ENCODE measurements around the gene NCEH1.

Gene NCEH1

GRCh38 chr3:172709774-172710663 lies 848 bp downstream of the NCEH1 start:
- peak overlapping the region; percentile 86 for H3K9ac ChIP-seq (ENCODE audit: low read depth, low read length, poor library complexity, severe bottlenecking)
- H2AFZ ChIP-seq (ENCODE audit: low read length) = peak overlapping the region; percentile 99
- TF ChIP-seq, protein P1, sequence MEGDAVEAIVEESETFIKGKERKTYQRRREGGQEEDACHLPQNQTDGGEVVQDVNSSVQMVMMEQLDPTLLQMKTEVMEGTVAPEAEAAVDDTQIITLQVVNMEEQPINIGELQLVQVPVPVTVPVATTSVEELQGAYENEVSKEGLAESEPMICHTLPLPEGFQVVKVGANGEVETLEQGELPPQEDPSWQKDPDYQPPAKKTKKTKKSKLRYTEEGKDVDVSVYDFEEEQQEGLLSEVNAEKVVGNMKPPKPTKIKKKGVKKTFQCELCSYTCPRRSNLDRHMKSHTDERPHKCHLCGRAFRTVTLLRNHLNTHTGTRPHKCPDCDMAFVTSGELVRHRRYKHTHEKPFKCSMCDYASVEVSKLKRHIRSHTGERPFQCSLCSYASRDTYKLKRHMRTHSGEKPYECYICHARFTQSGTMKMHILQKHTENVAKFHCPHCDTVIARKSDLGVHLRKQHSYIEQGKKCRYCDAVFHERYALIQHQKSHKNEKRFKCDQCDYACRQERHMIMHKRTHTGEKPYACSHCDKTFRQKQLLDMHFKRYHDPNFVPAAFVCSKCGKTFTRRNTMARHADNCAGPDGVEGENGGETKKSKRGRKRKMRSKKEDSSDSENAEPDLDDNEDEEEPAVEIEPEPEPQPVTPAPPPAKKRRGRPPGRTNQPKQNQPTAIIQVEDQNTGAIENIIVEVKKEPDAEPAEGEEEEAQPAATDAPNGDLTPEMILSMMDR (conservative IDR thresholded peaks at IDR 0.05; ENCODE audit: low read length) = no peak
- TF ChIP-seq EZH2phosphoT487 (IDR thresholded peaks at IDR 0.05; ENCODE audit: borderline replicate concordance) = no peak
- no peaks in the 10 kb centered on the region for H3K9me2 ChIP-seq (replicated peaks; ENCODE audit: low read depth, low read length)
- peak overlapping the region; percentile 92 for H3K4me3 ChIP-seq (ENCODE audit: low read length, poor library complexity, severe bottlenecking)
- H3K79me2 ChIP-seq (ENCODE audit: insufficient read depth, low read length) = peaks cover 30% of the 10 kb centered on the region
- no peaks in the 10 kb centered on the region for H3K9me3 ChIP-seq (ENCODE audit: insufficient read depth, low read depth, low read length)
- H3K36me3 ChIP-seq (ENCODE audit: insufficient read depth, low read length) = no peaks in the 10 kb centered on the region
- peaks cover 18% of the 10 kb centered on the region for H3K4me1 ChIP-seq (ENCODE audit: insufficient read depth, low read length, poor library complexity, severe bottlenecking)
- H3F3A ChIP-seq (ENCODE audit: low read depth) = no peaks in the 10 kb centered on the region
- peaks cover 6% of the 10 kb centered on the region for H4K20me1 ChIP-seq (ENCODE audit: insufficient read depth, low read length, poor library complexity, severe bottlenecking)
- peak overlapping the region; percentile 92 for H3K4me2 ChIP-seq (ENCODE audit: low read depth, low read length, poor library complexity, severe bottlenecking)
- no peaks in the 10 kb centered on the region for H3K27me3 ChIP-seq (ENCODE audit: insufficient read depth, low read length, poor library complexity, severe bottlenecking)

DNA sequence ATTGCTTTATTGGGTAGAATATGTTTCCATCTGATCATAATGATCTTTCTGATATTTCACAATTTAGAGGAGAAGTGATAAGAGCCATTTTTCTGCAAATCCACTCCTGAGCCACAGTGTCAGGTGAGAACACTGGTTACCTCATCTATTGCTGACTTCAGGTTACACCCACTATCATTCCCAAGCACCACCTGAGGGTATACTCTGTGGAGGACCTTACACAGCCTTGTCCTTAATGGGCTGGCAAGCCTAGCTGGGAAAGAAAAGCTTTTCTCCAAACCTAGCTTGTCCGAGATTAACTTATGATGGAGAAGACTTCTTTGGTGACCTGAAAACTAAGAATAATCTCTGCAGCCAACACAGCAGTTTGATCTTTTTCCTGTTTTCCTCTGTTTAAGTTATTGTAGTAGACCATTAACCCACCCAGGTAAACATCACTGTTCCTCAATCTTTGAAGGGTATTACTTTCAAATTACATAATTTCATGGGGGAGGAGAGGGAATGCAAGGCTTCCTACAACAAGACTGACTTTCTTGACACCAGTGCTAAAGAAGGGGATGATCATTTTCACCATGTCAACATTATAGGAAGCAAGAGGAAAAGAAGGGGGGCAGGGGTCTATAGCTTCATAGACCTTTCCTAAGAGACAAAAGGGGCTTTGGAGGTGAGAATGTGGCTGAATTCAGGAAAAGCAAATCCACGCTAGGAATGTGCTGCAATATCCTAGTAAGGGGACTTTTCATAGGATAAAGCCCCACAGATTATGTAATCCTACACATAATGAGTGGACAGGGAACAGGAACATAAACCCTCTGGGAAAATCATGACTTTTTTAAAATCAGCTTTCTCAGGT lies 1.7 kb downstream of the NCEH1 start:
- TF ChIP-seq, protein P1 (conservative IDR thresholded peaks at IDR 0.05; ENCODE audit: low read length) = no peak
- TF ChIP-seq EZH2phosphoT487 (IDR thresholded peaks at IDR 0.05; ENCODE audit: borderline replicate concordance) = no peak
- no peak overlapping the region for H2AFZ ChIP-seq (ENCODE audit: low read length)
- no peaks in the 10 kb centered on the region for H3K9me3 ChIP-seq (ENCODE audit: insufficient read depth, low read depth, low read length)
- H3K27me3 ChIP-seq (ENCODE audit: insufficient read depth, low read length, poor library complexity, severe bottlenecking) = no peaks in the 10 kb centered on the region
- H3K4me1 ChIP-seq (ENCODE audit: insufficient read depth, low read length, poor library complexity, severe bottlenecking) = peaks cover 18% of the 10 kb centered on the region
- no peaks in the 10 kb centered on the region for H3F3A ChIP-seq (ENCODE audit: low read depth)
- H3K4me2 ChIP-seq (ENCODE audit: low read depth, low read length, poor library complexity, severe bottlenecking) = peak overlapping the region; percentile 92
- H3K4me3 ChIP-seq (ENCODE audit: low read length, poor library complexity, severe bottlenecking) = peak overlapping the region; percentile 92
- H3K79me2 ChIP-seq (ENCODE audit: insufficient read depth, low read length) = peaks cover 30% of the 10 kb centered on the region
- H3K9me2 ChIP-seq (replicated peaks; ENCODE audit: low read depth, low read length) = no peaks in the 10 kb centered on the region
- H3K36me3 ChIP-seq (ENCODE audit: insufficient read depth, low read length) = no peaks in the 10 kb centered on the region
- peak overlapping the region; percentile 86 for H3K9ac ChIP-seq (ENCODE audit: low read depth, low read length, poor library complexity, severe bottlenecking)
- H4K20me1 ChIP-seq (ENCODE audit: insufficient read depth, low read length, poor library complexity, severe bottlenecking) = peaks cover 6% of the 10 kb centered on the region

GRCh38 chr3:172707967-172708366 lies 2.9 kb downstream of the NCEH1 start:
- H3K4me3 ChIP-seq (ENCODE audit: low read length, poor library complexity, severe bottlenecking) = no peak overlapping the region

More at GRCh38 chr3:172707967-172708366, 2.9 kb downstream of the NCEH1 start:
- H3K4me2 ChIP-seq (ENCODE audit: low read depth, low read length, poor library complexity, severe bottlenecking) = no peak overlapping the region
- peaks cover 30% of the 10 kb centered on the region for H3K79me2 ChIP-seq (ENCODE audit: insufficient read depth, low read length)
- H2AFZ ChIP-seq (ENCODE audit: low read length) = no peak overlapping the region
- TF ChIP-seq, protein P1 (conservative IDR thresholded peaks at IDR 0.05; ENCODE audit: low read length) = no peak
- no peaks in the 10 kb centered on the region for H3K27me3 ChIP-seq (ENCODE audit: insufficient read depth, low read length, poor library complexity, severe bottlenecking)
- H4K20me1 ChIP-seq (ENCODE audit: insufficient read depth, low read length, poor library complexity, severe bottlenecking) = peaks cover 6% of the 10 kb centered on the region
- H3K9me2 ChIP-seq (replicated peaks; ENCODE audit: low read depth, low read length) = no peaks in the 10 kb centered on the region
- no peaks in the 10 kb centered on the region for H3F3A ChIP-seq (ENCODE audit: low read depth)
- H3K9me3 ChIP-seq (ENCODE audit: insufficient read depth, low read depth, low read length) = no peaks in the 10 kb centered on the region
- H3K9ac ChIP-seq (ENCODE audit: low read depth, low read length, poor library complexity, severe bottlenecking) = no peak overlapping the region
- H3K36me3 ChIP-seq (ENCODE audit: insufficient read depth, low read length) = no peaks in the 10 kb centered on the region
- H3K4me1 ChIP-seq (ENCODE audit: insufficient read depth, low read length, poor library complexity, severe bottlenecking) = peaks cover 22% of the 10 kb centered on the region
